OCI-LY7 (cell line): Measurements from ENCODE around the gene GID4.

Source experiments
- CTCF ChIP-seq: fragments of 200-600 bp; sonication (generic); conservative IDR thresholded peaks from 2 replicates; pipeline ENCODE4 v1.5.1; 2014; ENCODE audit warnings: mild to moderate bottlenecking, antibody characterized with exemption, low read length, moderate library complexity, mixed read lengths
- EZH2phosphoT487 ChIP-seq: fragments of 200-600 bp; sonication (generic); IDR thresholded peaks from 2 replicates; pipeline ENCODE4 v1.6.1; 2018; ENCODE audit warnings: low read depth, borderline replicate concordance, mild to moderate bottlenecking, mixed run types, antibody characterized with exemption, low read length, moderate library complexity, mixed read lengths

- TF ChIP-seq CTCF (no peak), EZH2phosphoT487 (no peak)
Observed at GRCh38 chr17:18076936-18077335, 37.7 kb downstream of the GID4 start.
